SK-N-SH (cell line): Measurements from ENCODE around the gene TBX15.

Experiments used
- EP300 ChIP-seq, 2 experiments: IDR thresholded peaks; 2 replicates each; pipeline versions ENCODE4 v1.4.0 to v1.6.1; 2012; ENCODE audit warnings: borderline replicate concordance in 1 of 2, low read depth in 1 of 2, low read length in 1 of 2
- FOXM1 ChIP-seq: IDR thresholded peaks from 2 replicates; pipeline ENCODE4 v1.4.0; 2012; ENCODE audit warnings: low read depth, mild to moderate bottlenecking
- JUND ChIP-seq: IDR thresholded peaks from 2 replicates; pipeline ENCODE4 v1.4.0; 2012
- POLR2AphosphoS5 ChIP-seq: IDR thresholded peaks from 2 replicates; pipeline ENCODE4 v1.6.1; 2012; ENCODE audit warnings: low read depth, low read length
- RAD21 ChIP-seq: IDR thresholded peaks from 2 replicates; pipeline ENCODE4 v1.6.1; 2012; ENCODE audit warnings: mild to moderate bottlenecking, low read length
- RFX5 ChIP-seq: IDR thresholded peaks from 2 replicates; pipeline ENCODE4 v1.6.1; 2012; ENCODE audit warnings: mild to moderate bottlenecking, improper control_type of control experiment, low read length
- SIN3A ChIP-seq: IDR thresholded peaks from 2 replicates; pipeline ENCODE4 v1.6.1; 2012; ENCODE audit warnings: low read depth, mild to moderate bottlenecking, low read length, moderate library complexity, borderline replicate concordance
- SMC3 ChIP-seq: IDR thresholded peaks from 2 replicates; pipeline ENCODE4 v1.6.1; 2012; ENCODE audit warnings: low read depth, low read length, improper control_type of control experiment
- TAF1 ChIP-seq: IDR thresholded peaks from 2 replicates; pipeline ENCODE4 v1.6.1; 2012; ENCODE audit warnings: low read depth, mild to moderate bottlenecking, low read length, moderate library complexity, borderline replicate concordance
- TEAD4 ChIP-seq: IDR thresholded peaks from 2 replicates; pipeline ENCODE4 v1.4.0; 2012; ENCODE audit warnings: mild to moderate bottlenecking, borderline replicate concordance; ENCODE audit not compliant: insufficient read depth
- TF ChIP-seq, protein P1 (sequence below): fragments of 200-600 bp; sonication (generic); IDR thresholded peaks from 2 replicates; pipeline ENCODE4 v1.6.1; 2017; ENCODE audit warnings: antibody characterized with exemption, mild to moderate bottlenecking, moderate library complexity
- TF ChIP-seq, protein P2 (sequence below): IDR thresholded peaks from 2 replicates; pipeline ENCODE4 v1.6.1; 2012; ENCODE audit warnings: mild to moderate bottlenecking, low read depth, low read length, moderate library complexity
- TF ChIP-seq, protein P3 (sequence below): IDR thresholded peaks from 2 replicates; pipeline ENCODE4 v1.4.0; 2012; ENCODE audit warnings: low read depth
- TF ChIP-seq, protein P4 (sequence below): IDR thresholded peaks from 2 replicates; pipeline ENCODE4 v1.4.0; 2012; ENCODE audit warnings: low read depth, borderline replicate concordance

DNA sequence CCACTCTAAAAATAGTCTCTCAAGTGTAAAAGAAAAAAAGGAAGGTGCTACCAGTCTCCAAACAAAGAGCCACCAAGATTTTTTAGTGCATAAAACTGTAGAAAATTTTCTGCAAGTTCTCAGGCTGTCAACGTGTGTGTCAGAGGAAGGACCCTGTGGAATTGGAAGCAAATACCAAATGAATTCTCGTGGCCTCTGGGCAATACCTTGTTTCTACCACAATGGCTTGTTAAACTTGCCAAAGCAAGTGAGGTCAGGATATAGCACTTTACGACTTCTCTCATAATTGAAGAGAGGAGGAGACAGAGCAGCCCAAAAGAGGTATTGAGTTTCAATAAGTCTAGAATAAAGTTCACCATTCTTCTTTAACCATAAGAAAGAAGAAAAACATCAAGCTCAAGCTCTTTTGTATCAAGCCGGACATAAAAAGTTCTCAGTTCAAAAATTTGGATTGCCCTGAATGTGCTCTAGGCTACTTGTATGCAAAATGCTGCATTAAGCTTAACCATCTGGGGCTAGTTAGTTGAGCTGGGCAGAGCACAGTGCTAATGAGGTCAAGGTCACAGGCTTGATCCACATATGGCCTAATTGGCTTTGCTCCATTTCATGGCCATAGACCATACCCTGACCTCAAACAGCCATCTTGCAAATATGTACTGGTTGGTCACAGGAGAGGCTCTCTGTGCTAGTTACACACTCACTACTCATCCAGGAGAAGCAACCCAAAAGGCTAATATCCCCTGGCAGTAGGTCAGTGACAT lies 60.5 kb downstream of the TBX15 start:
- TF ChIP-seq, protein P1, sequence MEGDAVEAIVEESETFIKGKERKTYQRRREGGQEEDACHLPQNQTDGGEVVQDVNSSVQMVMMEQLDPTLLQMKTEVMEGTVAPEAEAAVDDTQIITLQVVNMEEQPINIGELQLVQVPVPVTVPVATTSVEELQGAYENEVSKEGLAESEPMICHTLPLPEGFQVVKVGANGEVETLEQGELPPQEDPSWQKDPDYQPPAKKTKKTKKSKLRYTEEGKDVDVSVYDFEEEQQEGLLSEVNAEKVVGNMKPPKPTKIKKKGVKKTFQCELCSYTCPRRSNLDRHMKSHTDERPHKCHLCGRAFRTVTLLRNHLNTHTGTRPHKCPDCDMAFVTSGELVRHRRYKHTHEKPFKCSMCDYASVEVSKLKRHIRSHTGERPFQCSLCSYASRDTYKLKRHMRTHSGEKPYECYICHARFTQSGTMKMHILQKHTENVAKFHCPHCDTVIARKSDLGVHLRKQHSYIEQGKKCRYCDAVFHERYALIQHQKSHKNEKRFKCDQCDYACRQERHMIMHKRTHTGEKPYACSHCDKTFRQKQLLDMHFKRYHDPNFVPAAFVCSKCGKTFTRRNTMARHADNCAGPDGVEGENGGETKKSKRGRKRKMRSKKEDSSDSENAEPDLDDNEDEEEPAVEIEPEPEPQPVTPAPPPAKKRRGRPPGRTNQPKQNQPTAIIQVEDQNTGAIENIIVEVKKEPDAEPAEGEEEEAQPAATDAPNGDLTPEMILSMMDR, result no peak
- TF ChIP-seq EP300 (IDR thresholded peaks at IDR 0.05; ENCODE audit: borderline replicate concordance in 1 of 2, low read depth in 1 of 2, low read length in 1 of 2), result no peak
- TF ChIP-seq, protein P2, sequence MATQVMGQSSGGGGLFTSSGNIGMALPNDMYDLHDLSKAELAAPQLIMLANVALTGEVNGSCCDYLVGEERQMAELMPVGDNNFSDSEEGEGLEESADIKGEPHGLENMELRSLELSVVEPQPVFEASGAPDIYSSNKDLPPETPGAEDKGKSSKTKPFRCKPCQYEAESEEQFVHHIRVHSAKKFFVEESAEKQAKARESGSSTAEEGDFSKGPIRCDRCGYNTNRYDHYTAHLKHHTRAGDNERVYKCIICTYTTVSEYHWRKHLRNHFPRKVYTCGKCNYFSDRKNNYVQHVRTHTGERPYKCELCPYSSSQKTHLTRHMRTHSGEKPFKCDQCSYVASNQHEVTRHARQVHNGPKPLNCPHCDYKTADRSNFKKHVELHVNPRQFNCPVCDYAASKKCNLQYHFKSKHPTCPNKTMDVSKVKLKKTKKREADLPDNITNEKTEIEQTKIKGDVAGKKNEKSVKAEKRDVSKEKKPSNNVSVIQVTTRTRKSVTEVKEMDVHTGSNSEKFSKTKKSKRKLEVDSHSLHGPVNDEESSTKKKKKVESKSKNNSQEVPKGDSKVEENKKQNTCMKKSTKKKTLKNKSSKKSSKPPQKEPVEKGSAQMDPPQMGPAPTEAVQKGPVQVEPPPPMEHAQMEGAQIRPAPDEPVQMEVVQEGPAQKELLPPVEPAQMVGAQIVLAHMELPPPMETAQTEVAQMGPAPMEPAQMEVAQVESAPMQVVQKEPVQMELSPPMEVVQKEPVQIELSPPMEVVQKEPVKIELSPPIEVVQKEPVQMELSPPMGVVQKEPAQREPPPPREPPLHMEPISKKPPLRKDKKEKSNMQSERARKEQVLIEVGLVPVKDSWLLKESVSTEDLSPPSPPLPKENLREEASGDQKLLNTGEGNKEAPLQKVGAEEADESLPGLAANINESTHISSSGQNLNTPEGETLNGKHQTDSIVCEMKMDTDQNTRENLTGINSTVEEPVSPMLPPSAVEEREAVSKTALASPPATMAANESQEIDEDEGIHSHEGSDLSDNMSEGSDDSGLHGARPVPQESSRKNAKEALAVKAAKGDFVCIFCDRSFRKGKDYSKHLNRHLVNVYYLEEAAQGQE, result no peak
- no peak for TF ChIP-seq SMC3
- no peak for TF ChIP-seq POLR2AphosphoS5
- no peak for TF ChIP-seq RFX5
- no peak for TF ChIP-seq SIN3A
- TF ChIP-seq TEAD4, result no peak
- TF ChIP-seq, protein P3, sequence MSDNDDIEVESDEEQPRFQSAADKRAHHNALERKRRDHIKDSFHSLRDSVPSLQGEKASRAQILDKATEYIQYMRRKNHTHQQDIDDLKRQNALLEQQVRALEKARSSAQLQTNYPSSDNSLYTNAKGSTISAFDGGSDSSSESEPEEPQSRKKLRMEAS, result no peak
- no peak for TF ChIP-seq TAF1
- TF ChIP-seq FOXM1, result no peak
- TF ChIP-seq, protein P4, sequence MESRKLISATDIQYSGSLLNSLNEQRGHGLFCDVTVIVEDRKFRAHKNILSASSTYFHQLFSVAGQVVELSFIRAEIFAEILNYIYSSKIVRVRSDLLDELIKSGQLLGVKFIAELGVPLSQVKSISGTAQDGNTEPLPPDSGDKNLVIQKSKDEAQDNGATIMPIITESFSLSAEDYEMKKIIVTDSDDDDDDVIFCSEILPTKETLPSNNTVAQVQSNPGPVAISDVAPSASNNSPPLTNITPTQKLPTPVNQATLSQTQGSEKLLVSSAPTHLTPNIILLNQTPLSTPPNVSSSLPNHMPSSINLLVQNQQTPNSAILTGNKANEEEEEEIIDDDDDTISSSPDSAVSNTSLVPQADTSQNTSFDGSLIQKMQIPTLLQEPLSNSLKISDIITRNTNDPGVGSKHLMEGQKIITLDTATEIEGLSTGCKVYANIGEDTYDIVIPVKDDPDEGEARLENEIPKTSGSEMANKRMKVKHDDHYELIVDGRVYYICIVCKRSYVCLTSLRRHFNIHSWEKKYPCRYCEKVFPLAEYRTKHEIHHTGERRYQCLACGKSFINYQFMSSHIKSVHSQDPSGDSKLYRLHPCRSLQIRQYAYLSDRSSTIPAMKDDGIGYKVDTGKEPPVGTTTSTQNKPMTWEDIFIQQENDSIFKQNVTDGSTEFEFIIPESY, result no peak
- no peak for TF ChIP-seq RAD21
- TF ChIP-seq JUND, result no peak
